GM12878 (cell line): ENCODE data around the gene CCR5AS.

Experiments
- ATAC-seq: fragments of 200-7000 bp; cut with Tn5 transposase; 3 replicates; pipeline ENCODE4 v1.9.1; 2020; ENCODE audit warnings: mild to moderate bottlenecking, moderate library complexity
- BruUV-seq: library from RNA; stranded (reverse); fragments of 400-500 nt; replicated peaks from 2 replicates; lab custom pipeline; 2021; lab: Mats Ljungman, UMichigan
- CTCF ChIA-PET: fragments of 300-600 bp; sonication (Branson Sonifier 250); formaldehyde crosslinking; extraction: SDS; loops from one replicate; lab custom pipeline; 2021; ENCODE audit warnings: inconsistent platforms; lab: Yijun Ruan, JAX
- POLR2A ChIA-PET: fragments of 350-600 bp; formaldehyde crosslinking; extraction: SDS; loops from one replicate; lab custom pipeline; 2021; ENCODE audit warnings: inconsistent platforms; lab: Charles Lee
- RAD21 ChIA-PET: fragments of 300-600 bp; sonication (Branson Sonifier 250); formaldehyde crosslinking; loops from one replicate; lab custom pipeline; 2023; ENCODE audit warnings: antibody characterized with exemption; ENCODE audit not compliant: unreplicated experiment; lab: Charles Lee
- SMC1A ChIA-PET: fragments of 300-600 bp; sonication (Branson Sonifier 250); formaldehyde crosslinking; loops from one replicate; lab custom pipeline; 2023; ENCODE audit not compliant: unreplicated experiment, uncharacterized antibody; lab: Charles Lee
- DNase-seq: peaks from one replicate; pipeline ENCODE4 v3.0.0-alpha.2; 2011; ENCODE audit warnings: low read depth, low spot score
- FAIRE-seq: peaks from 3 replicates; lab custom pipeline; 2011; peaks lifted over from hg19 to GRCh38; lab: Jason Lieb, UNC
- H2AFZ ChIP-seq: 2 replicates; pipeline ENCODE4 v1.6.0; 2011; ENCODE audit warnings: low read depth, low read length, control low read depth; ENCODE audit not compliant: control insufficient read depth
- H3K27ac ChIP-seq: 2 replicates; pipeline ENCODE4 v1.5.1; 2011; ENCODE audit warnings: control low read depth; ENCODE audit not compliant: control insufficient read depth, insufficient read depth
- H3K27me3 ChIP-seq, 2 experiments: replicated peaks in 1 of 2; 2 replicates each; pipeline versions ENCODE4 v1.6.0 to v1.6.1; 2011; ENCODE audit warnings: low read length in 1 of 2; ENCODE audit not compliant: control insufficient read depth in 2 of 2, insufficient read depth in 2 of 2
- H3K36me3 ChIP-seq, 2 experiments: 2 replicates each; pipeline ENCODE4 v1.5.1; 2011; ENCODE audit warnings: low read length in 1 of 2; ENCODE audit not compliant: control insufficient read depth in 2 of 2, insufficient read depth in 2 of 2
- H3K4me1 ChIP-seq: 2 replicates; pipeline ENCODE4 v1.6.1; 2011; ENCODE audit warnings: mild to moderate bottlenecking, low read length, moderate library complexity, mixed read lengths; ENCODE audit not compliant: control insufficient read depth, insufficient read depth
- H3K4me2 ChIP-seq: 2 replicates; pipeline ENCODE4 v1.6.0; 2011; ENCODE audit warnings: control low read depth; ENCODE audit not compliant: control insufficient read depth, insufficient read depth
- H3K4me3 ChIP-seq: fragments of 200-600 bp; sonication (generic); 2 replicates; pipeline ENCODE4 v1.5.1; 2016
- H3K79me2 ChIP-seq: 2 replicates; pipeline ENCODE4 v1.6.0; 2011; ENCODE audit warnings: low read length; ENCODE audit not compliant: control insufficient read depth, insufficient read depth
- H3K9ac ChIP-seq: 2 replicates; pipeline ENCODE4 v1.8.0; 2011; ENCODE audit warnings: low read length, control low read depth, mixed read lengths; ENCODE audit not compliant: control insufficient read depth, insufficient read depth
- H3K9me3 ChIP-seq: replicated peaks from 3 replicates; pipeline ENCODE4 v1.5.1; 2011; ENCODE audit warnings: mild to moderate bottlenecking, low read length; ENCODE audit not compliant: control insufficient read depth, insufficient read depth
- H4K20me1 ChIP-seq: 2 replicates; pipeline ENCODE4 v1.6.0; 2011; ENCODE audit not compliant: control insufficient read depth, insufficient read depth
- ATF7 ChIP-seq: fragments of 450-650 bp; IDR thresholded peaks from 2 replicates; pipeline ENCODE4 v1.6.1; 2016; ENCODE audit warnings: low read depth, mild to moderate bottlenecking
- E2F4 ChIP-seq: IDR thresholded peaks from 2 replicates; pipeline ENCODE4 v1.6.1; 2012; ENCODE audit warnings: low read depth, low read length, improper control_type of control experiment
- NR2C1 ChIP-seq: fragments of 450-650 bp; IDR thresholded peaks from 2 replicates; pipeline ENCODE4 v1.6.1; 2017; ENCODE audit warnings: antibody characterized with exemption, mild to moderate bottlenecking, moderate library complexity
- PKNOX1 ChIP-seq: fragments of 450-650 bp; IDR thresholded peaks from 2 replicates; pipeline ENCODE4 v1.6.1; 2016; ENCODE audit warnings: mild to moderate bottlenecking
- RELB ChIP-seq: fragments of 450-650 bp; IDR thresholded peaks from 2 replicates; pipeline ENCODE4 v1.6.1; 2017; ENCODE audit warnings: low read depth, mild to moderate bottlenecking, moderate library complexity
- SREBF2 ChIP-seq: IDR thresholded peaks from 2 replicates; pipeline ENCODE4 v1.6.1; 2012; ENCODE audit warnings: mild to moderate bottlenecking, low read length
- TCF7 ChIP-seq: IDR thresholded peaks from 2 replicates; pipeline ENCODE4 v1.6.1; 2014; ENCODE audit warnings: antibody characterized with exemption, borderline replicate concordance
- ZNF384 ChIP-seq: IDR thresholded peaks from 2 replicates; pipeline ENCODE4 v1.6.1; 2012; ENCODE audit warnings: low read depth, mild to moderate bottlenecking, low read length, improper control_type of control experiment, borderline replicate concordance
- WGBS: methylation state at CpG from one replicate; pipeline ENCODE4 v1.1.6; 2016; ENCODE audit warnings: low lambda C conversion rate; ENCODE audit not compliant: insufficient replicate concordance, insufficient coverage; ENCODE audit errors: missing lambda C conversion rate; 5-methylcytosine and 5-hydroxymethylcytosine counted together
- in situ Hi-C: fragments of 300-500 bp; cut with MboI; formaldehyde crosslinking; loops from 9 replicates; pipeline ENCODE4 v1.14.3; 2018; ENCODE audit warnings: mixed read lengths
- intact Hi-C: fragments of 100-400 bp; cut with micrococcal nuclease; formaldehyde crosslinking; loops from one replicate; pipeline ENCODE4 v1.14.2; 2022; ENCODE audit not compliant: unreplicated experiment
- TF ChIP-seq, protein P1 (sequence below): fragments of 450-650 bp; formaldehyde crosslinking; IDR thresholded peaks from 2 replicates; pipeline ENCODE4 v1.4.0; 2022; ENCODE audit warnings: mild to moderate bottlenecking, moderate library complexity

Gene CCR5AS

DNA sequence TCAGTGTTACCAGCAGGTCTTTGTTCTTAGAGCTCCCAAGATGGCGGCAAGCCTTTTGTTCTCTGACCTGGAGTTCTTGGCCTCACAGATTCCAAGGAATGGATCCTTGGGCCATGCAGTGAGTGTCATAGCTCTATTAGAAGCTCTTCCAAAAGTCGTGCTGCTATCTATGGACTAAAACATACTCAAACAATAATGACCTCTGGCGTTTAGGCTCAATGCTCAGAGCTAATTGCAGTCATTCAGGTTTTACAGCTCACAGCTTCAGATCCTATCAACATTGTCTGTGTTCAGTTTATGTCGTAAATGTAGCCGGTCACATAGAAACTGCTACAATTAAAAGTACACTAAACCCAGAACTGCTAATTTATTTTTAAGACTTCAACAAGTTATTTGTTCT lies 22.4 kb upstream of the CCR5AS start (continued):
- TF ChIP-seq SREBF2 (no peak), RELB (no peak)
- TF ChIP-seq, all 136 proteins: peak for 0

DNA sequence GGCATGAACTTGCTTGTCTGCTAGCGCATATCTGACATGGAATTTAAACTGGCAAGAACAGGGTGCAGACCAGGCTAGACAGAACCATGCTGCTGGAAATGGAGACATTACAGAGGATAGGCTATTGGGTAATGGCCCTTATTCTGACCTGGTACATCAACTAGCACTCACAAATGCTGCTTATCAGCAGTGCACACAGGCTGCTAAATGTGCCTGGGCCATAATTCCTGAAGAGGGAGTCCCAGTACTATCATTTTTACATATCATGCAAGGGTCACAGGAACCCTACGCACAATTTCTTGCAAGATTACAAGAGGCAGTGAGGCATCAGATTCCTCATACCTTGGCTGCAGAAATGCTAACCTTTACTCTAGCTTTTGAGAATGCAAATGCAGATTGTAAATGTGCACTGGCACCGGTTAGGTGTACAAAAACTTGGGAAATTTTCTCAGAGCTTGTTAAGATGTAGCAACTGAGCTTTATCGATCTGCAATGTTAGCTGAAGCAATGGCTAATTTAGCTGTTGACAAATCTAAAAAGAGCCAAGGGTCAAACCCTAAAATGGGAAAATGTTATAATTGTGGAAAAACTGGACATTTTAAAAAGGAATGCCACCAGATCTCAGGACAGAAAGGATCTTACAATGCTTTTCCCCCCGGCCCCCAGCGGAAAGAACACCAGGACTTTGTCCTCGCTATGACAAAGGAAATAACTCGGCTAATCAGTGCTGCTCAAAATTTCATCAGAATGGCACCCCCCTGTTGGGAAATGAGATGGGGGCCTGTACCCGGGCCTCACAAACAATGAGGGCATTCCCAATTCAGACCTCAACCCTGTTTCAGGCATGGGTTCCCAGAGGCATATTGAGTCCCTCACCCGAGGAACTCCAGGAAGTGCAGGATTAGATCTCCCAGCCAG lies 21.3 kb upstream of the CCR5AS start:
- no peak overlapping the region for H3K4me3 ChIP-seq
- no peak overlapping the region for H3K27ac ChIP-seq
- H3K79me2 ChIP-seq: no peaks in the 10 kb centered on the region
- RAD21 ChIA-PET: interaction anchor here (1.3 kb wide), 1 partner anchor 58 kb away, joined by 8 read pairs; no protein-coding TSS in a partner anchor
- CTCF ChIA-PET: interaction anchor here (0.9 kb wide), 1 partner anchor 59 kb away, joined by 3 read pairs; no protein-coding TSS in a partner anchor
- 45% methylated on average over 10 of the region's 10 CpGs for WGBS
- no peak overlapping the region for H3K9ac ChIP-seq
- POLR2A ChIA-PET: no interaction called here
- no TSS peak for BruUV-seq
- FAIRE-seq: no peak
- H3K9me3 ChIP-seq: no peaks in the 10 kb centered on the region; the same call in 2 of the 3 replicates
- in situ Hi-C loops: no loop called here
- H2AFZ ChIP-seq: no peak overlapping the region
- SMC1A ChIA-PET: no interaction called here
- no peaks in the 10 kb centered on the region for H3K36me3 ChIP-seq
- H3K4me1 ChIP-seq: no peaks in the 10 kb centered on the region
- ATAC-seq: no peak
- DNase-seq: no peak
- no peaks in the 10 kb centered on the region; a peak in 1 of 4 replicates for H3K27me3 ChIP-seq
- intact Hi-C loops: no loop called here
- H3K4me2 ChIP-seq: no peak overlapping the region
- H4K20me1 ChIP-seq: no peaks in the 10 kb centered on the region
- TF ChIP-seq RELB (no peak), E2F4 (no peak), NR2C1 (no peak), ZNF384 (no peak), TCF7 (no peak), ATF7 (no peak), PKNOX1 (no peak)
- TF ChIP-seq, protein P1, sequence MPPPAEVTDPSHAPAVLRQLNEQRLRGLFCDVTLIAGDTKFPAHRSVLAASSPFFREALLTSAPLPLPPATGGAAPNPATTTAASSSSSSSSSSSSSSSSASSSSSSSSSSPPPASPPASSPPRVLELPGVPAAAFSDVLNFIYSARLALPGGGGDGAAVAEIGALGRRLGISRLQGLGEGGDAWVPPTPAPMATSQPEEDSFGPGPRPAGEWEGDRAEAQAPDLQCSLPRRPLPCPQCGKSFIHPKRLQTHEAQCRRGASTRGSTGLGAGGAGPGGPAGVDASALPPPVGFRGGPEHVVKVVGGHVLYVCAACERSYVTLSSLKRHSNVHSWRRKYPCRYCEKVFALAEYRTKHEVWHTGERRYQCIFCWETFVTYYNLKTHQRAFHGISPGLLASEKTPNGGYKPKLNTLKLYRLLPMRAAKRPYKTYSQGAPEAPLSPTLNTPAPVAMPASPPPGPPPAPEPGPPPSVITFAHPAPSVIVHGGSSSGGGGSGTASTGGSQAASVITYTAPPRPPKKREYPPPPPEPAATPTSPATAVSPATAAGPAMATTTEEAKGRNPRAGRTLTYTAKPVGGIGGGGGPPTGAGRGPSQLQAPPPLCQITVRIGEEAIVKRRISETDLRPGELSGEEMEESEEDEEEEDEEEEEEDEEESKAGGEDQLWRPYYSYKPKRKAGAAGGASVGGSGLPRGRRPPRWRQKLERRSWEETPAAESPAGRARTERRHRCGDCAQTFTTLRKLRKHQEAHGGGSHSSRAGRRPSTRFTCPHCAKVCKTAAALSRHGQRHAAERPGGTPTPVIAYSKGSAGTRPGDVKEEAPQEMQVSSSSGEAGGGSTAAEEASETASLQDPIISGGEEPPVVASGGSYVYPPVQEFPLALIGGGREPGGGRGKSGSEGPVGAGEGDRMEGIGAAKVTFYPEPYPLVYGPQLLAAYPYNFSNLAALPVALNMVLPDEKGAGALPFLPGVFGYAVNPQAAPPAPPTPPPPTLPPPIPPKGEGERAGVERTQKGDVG (CRISPR knock-in tag): no peak
